Measurements from ENCODE around the gene FBXO31.
"Not testable (repeated sequence)": the region's sequence is repeated elsewhere in the genome, so short reads cannot be mapped to it uniquely, and the experiment has no call there.

GRCh38 chr16:87362828-87363559 is 20.6 kb downstream of the FBXO31 start:
- TF ChIP-seq, protein P1, sequence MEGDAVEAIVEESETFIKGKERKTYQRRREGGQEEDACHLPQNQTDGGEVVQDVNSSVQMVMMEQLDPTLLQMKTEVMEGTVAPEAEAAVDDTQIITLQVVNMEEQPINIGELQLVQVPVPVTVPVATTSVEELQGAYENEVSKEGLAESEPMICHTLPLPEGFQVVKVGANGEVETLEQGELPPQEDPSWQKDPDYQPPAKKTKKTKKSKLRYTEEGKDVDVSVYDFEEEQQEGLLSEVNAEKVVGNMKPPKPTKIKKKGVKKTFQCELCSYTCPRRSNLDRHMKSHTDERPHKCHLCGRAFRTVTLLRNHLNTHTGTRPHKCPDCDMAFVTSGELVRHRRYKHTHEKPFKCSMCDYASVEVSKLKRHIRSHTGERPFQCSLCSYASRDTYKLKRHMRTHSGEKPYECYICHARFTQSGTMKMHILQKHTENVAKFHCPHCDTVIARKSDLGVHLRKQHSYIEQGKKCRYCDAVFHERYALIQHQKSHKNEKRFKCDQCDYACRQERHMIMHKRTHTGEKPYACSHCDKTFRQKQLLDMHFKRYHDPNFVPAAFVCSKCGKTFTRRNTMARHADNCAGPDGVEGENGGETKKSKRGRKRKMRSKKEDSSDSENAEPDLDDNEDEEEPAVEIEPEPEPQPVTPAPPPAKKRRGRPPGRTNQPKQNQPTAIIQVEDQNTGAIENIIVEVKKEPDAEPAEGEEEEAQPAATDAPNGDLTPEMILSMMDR (IDR thresholded peaks at IDR 0.05; ENCODE audit: poor library complexity) = not testable (repeated sequence)
- TF ChIP-seq EZH2 (IDR thresholded peaks at IDR 0.05; ENCODE audit: borderline replicate concordance) = not testable (repeated sequence)
